ENCODE data around the gene SLC17A9.
"Not testable (repeated sequence)": the region's sequence is repeated elsewhere in the genome, so short reads cannot be mapped to it uniquely, and the experiment has no call there.

Gene SLC17A9

DNA sequence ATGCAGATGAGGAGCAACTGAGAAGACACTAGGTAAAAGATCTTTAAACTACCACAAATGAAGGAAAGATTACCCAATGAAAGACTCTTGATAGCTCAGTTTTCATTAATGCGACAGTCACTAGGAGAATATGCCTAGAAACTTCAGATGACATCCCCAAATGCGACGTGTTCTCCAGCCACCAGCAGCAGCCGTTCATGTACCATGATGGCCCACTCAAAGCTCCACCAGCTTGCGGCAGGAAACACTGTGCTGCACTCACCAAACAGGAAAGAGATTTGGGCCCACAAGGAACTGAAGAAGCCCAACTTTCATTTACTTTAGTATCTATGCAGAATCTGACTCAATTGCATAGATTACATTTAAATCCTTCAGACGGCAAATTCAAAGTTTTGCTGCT is 33.7 kb upstream of the SLC17A9 start:
- in situ Hi-C loops (cut with MboI; ENCODE audit: low sequenced_read_pairs), result no loop called here

DNA sequence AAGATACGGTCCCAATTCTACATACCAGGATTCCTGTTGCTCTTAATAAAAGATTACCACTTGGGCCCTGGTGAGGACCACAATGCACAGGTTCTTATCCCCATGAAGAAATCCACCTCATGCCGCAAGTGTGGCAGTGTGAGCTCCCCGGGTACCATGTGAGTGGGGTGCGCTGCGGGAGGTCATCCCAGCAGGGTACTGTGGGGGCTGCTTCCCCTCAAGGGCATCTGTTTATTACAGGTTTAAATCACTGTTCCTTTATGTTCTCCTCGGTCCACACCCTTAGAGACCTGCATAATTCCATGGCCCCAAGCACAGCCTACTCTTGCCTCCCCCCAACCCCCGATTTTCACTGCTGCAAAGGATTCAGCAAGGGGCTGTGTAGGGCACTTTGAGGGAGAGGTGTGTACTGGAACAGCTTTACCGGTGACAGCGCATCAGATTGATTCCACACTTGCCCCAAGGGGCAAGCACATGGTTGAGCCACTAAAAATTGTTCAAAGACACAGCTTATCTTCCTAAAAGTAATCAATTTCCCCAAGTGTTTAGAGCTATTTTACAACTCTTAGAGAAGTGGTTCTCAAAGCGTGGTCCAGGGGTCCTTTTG is 32.4 kb upstream of the SLC17A9 start:
- in situ Hi-C loops (cut with MboI; ENCODE audit: low sequenced_read_pairs), result no loop called here

DNA sequence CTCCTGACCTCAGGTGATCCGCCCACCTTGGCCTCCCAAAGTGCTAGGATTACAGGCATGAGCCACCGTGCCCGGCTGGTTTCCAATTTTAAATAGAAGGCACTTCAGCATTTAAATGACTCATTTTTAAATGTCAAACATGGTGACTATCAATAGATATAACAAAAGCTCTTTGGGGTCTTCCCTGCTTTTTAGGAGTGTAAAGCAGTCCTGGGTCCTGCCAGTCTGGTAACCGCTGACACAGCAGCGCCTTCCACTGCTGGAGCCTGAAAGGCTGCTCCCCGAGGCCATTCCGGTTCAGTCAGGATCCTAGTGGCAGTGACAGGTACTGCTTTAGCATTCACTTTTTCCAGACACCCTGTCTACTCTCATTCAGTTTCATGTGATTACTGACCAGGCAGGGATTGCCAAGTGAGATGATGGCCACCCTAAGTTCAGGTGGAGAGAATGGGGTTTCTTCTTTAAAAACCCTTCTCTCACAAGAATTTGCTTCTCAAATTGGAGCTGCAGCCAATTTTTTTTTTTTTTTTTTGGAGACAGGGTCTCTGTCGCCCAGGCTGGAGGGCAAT is 31.3 kb upstream of the SLC17A9 start:
- in situ Hi-C loops (cut with MboI; ENCODE audit: low sequenced_read_pairs), result no loop called here

DNA sequence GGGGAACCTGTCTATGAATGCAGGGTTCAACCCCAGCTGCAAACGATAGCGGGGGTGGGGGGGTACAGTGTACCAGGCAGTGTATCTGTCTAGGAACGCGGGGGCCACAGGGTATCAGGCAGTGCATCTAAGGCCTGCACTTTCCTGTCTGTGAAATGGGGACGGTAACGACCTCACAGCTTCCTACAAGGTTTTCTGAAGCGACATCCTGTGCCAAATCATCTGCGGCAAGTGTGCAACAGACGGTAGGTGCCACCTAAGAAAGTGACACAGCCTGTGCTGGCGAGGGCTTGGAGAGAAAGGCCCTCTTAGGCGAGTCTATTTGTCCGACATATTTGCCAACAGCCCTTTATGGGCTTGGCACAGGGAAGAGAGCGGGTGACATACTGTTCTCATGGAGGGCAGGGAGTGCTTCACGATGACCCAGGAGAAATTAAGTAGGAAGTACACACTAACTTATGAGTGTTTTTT is 30.0 kb upstream of the SLC17A9 start:
- in situ Hi-C loops (cut with MboI; ENCODE audit: low sequenced_read_pairs), result no loop called here

DNA sequence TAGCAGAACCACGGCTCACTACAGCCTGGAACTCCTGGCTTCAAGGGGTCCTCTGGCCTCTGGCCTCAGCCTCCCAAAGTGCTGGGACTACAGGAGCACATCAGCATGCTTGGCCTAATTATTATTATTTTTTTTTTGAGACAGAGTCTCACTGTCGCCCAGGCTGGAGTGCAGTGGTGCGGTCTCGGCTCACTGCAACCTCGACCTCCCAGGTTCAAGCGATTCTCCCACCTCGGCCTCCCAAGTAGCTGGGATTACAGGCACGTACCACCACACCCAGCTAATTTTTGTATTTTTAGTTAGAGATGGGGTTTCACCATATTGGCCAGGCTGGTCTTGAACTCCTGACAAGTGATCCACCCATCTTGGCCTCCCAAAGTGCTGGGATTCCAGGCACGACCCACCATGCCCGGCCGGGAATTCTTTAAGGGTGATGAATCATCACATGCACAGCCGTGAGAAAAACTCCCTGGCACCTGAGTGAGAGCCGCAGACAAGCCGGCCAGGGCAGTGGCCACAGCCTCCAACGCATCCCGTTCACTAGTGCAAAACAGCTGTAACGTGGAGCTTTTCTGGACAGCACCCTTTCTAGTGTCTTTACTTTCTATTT is 29.3 kb upstream of the SLC17A9 start:
- in situ Hi-C loops (cut with MboI; ENCODE audit: low sequenced_read_pairs), result not testable (repeated sequence)

DNA sequence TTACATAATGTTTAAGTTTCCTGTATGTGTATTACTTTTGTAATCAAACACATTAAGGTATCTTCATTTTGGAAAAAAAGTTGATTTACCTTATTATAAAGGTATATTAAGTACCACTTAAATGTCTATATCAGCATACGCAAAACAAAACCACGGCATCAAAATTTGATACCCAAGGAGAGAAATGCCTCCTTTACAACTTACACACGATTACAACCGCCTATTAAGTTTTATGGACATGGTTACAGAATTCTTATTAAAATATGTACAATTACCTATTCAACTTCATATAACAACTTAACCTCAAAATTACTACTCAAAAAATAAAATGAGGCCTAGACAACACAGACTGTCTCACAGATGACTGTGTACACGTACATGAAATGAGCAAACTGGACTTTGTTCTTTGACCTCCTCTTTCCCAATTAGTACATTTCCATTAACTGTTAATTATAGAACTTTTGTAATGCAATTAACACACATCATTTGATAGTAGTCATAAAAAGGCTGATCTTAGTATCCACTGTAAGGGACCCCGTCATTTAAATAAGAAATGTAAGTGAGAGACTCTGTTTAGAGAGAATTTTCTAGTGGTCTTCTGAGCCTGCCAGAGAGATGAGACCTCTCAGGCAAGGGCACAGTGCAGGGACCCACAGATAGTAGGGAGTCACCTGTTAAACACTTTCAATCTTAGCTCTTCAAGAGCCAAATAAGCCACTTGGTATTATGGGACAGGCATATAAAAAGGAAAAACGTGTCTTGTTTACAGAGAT is 28.7 kb upstream of the SLC17A9 start:
- in situ Hi-C loops (cut with MboI; ENCODE audit: low sequenced_read_pairs), result no loop called here

DNA sequence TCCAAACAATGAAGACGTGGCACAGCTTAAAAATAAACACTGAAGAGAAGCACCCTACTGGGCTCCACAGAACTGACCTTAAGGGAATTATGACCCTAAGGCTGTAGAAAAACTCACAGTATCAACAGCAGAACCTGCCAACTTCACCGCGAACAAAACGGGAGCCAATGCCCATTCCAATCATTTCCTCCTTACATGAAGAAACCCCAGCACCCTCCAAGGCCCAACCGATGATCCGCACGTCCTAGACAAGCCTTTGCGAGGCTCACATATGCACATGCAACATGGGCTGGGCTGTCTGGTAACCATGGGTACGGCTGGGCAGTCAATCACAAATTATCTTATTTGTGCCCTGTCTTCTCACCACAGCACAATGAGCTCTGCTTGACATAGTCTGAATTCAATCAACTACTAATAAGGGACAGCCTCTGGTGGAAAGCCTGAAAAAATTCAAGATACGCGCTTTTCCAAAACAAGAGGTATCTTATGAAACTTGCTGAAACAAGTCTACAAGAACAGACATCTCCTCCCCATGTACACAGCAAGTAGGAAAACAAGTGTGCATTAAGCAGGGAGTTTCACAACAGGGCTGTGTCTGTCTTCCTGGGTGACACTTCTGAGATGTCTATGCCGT is 27.9 kb upstream of the SLC17A9 start:
- in situ Hi-C loops (cut with MboI; ENCODE audit: low sequenced_read_pairs), result no loop called here

DNA sequence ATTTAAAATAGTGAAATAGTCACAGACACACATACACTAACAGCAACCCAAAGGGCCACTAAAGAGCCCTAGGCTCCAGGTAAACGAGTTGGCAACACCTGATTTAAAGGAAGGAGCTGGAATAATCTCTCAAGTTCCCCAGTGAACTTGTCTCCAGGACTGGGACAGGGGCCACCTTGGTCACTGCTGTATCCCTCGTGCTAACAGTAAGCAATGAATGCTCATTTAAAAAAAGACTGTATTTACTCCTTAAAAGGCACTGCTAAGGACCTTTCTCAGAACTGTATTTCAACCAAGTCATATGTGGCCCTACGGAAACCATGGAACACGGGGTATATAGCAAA is 27.5 kb upstream of the SLC17A9 start:
- in situ Hi-C loops (cut with MboI; ENCODE audit: low sequenced_read_pairs), result no loop called here

DNA sequence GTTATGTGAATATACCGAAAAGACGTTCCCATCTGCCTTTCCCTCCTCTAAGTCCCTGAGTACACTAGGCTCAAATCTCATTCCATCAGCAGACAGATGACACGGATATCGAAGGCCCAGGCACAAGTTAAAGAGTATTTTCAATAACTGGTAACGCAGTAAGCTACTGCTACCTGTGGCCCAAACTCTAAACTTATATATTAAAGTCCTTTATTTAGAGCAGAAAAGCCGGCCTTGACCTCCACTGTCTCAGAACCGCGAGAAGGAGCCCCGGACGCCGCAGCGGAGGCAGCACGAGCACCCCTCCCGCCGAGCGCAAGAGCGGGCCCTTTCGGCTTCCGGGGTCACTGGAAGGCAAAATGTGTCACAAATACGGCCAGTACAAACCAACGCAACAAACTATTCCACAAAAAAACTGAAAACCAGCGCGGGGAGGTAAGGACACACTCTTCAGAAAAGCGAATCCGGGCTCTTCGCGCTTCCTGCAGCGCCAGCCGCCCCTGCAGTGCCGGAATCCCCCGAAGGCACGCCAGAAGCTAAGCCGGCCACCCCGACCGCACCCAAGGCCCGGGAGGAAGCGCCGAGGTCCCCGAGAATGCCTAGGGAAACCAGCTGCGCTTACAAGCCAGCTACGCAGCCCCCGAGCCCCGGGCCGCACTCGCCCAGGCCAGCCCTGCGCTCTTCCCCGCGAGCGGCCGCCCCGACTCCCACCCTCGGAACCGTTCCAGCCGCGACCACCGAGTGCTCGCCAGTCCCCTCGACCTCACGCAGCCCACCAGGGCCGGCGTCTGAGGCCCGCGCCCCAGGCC is 26.9 kb upstream of the SLC17A9 start:
- in situ Hi-C loops (cut with MboI; ENCODE audit: low sequenced_read_pairs), result no loop called here

DNA sequence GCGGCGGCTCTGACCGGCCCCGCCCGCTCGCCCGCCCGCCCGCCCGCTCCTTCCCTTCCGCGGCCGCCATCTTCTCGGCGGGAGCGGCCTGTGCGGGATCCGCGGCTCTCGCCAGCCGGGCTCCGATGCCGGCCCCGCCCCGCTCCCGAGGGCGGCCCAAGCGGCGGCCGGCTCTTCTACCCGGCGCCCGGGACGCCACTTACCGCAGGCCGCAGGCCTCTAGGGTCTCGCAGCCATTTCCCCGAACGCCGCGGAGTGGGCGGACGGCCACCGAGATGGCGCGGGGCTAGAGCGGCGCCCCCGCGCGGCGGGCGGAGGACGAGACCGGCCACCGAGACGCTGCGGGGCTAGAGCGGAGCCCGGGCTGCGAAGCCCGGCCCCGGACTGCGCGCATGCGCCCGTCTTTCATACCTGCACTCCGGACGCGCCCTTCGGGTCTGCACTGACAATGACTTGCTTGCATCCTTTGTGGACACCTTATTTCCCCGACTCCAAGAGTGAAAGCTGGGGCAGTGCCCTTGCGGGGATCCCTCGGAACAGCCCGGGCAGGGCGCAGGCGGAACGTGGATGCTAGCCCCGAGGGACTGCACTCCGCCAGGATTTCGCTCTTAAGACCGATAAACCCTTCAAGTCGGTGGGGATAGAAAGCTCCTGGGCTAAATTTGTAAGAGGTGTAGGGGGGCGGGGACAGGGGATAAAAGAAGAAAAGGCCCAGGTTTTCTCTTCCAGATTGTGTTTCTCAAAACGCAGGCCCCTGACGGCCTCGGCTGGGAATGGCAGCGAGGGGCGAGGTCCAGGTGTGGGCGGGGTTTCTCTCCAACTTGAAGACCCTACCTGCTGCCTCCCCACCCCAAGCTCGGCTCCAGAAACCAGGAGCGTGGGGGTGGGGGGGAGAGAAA is 26.0 kb upstream of the SLC17A9 start, which contains the start of gene DIDO1:
TSS of gene DIDO1 (minus strand) at position 277 of the 899 bp plus-strand sequence.
- in situ Hi-C loops (cut with MboI; ENCODE audit: low sequenced_read_pairs), result no loop called here

DNA sequence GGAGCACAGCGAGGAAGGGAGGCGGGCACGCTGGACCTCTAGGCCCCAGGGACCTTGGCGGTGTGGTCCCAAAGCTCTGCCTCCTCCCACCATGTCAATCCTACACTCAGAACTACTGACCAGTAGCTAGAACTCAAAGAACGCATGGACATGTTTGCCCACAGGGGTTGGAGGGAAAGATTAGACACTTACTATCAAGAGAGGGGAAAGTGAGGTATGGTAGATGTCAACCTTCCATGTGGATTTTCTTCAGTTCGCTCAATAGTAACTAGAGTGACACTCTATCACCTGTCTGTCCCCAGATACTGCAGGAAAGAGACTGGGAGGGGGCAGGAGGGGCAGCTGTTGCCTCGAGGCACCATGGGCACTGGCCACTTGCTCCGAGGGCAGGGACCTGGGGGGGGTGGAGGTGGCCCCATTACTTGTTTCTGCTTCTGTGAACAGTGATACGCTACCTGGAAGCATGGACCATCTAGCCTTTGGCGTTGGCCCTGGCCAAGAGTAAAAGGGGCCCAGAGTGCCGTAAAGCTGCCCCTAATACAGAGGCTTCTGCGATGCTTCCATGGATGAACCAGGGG is 25.3 kb upstream of the SLC17A9 start:
- in situ Hi-C loops (cut with MboI; ENCODE audit: low sequenced_read_pairs), result no loop called here

DNA sequence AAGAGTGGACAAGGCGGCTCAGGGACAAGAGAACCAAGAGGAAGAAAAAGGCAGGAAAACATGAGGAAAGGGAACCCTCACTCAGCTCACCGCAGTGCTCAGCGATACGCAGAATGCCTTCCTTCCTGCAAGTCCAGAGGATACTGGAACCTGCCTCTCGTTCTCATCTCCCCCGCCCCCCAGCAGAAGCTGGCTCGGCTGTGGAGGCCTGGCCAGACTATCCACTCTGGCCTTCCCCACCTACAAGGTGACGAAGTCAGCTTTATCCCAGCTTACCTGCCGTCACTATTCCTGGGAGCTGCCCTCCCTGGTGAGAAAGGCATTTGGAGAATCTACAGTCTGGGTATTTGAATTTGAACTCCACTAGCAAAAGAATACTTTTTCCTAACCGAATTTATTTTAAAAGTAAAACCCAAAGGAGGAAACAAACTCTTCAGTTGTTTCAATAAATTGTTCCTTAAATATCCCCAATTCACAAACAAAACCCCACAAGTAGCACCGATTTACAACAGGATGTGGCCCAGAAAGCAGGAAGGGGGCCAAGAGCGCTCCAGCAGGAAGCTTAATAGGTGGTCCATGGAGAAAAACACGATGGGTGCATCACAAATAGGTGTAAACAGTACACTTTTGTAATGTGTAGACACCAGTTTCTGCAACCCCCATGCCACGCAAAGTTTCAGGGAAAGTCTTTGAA is 24.1 kb upstream of the SLC17A9 start:
- in situ Hi-C loops (cut with MboI; ENCODE audit: low sequenced_read_pairs), result no loop called here

DNA sequence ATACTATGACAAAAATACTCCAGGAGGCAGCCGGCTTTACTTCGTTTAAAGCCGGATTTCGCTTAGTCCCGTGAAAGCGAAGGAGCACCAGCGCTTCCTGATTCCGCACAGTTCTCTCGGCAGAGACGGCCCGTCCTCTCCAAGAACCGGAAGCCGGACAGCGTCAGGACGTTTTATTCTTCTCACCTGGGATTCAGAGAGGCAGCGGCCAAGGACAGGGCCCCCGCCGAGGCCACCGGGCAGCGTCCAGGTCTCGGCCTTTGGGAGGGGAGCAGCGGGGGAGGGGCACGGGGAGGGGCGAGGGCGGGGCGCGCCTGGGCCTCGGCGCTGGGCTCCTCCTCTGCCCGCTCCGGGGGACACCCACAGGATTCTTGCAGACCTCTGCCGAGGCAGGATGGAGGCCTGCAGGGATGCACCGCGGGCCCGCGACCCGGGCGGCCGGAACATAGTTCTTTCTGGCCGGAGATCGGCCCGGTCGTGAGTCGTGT is 23.4 kb upstream of the SLC17A9 start:
- in situ Hi-C loops (cut with MboI; ENCODE audit: low sequenced_read_pairs), result no loop called here

DNA sequence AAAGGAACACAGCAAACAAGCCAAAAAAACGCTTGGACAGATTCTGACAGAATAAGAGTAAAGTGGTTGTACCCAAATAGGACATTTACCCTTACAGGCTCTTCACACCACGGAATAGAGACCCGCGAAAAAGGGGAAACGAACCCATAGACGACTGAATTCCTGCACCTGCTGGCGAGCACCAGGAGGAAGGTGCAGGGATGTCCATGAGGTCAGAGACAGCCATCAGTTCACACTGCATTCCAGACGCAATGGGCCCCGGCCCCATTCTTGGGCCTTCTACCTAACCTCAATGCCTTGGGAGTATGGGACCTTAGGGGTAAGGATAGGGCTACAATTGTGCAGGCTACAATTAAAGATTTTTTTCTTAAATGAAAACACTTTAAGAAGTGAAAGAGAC is 21.0 kb upstream of the SLC17A9 start:
- in situ Hi-C loops (cut with MboI; ENCODE audit: low sequenced_read_pairs), result no loop called here

DNA sequence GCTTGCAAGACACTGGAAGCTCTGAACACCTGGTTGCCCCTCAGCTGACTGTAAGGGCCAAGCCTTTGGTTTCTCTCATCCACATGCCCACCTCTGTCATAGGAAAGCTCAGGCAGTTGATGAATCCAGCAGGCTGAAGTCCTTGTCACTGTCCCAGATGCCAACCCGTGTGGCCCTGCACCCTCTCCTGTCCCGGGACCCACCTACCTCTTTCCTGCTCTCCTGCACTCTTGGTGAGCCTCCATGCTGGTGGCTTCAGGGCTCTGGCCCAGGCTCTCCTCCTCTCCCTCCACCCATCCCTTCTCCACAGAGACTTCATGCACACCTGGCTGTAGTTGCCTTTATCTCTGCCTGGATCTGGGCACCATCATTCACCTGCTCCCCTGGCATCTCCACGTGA is 18.5 kb upstream of the SLC17A9 start:
- in situ Hi-C loops (cut with MboI; ENCODE audit: low sequenced_read_pairs), result no loop called here

DNA sequence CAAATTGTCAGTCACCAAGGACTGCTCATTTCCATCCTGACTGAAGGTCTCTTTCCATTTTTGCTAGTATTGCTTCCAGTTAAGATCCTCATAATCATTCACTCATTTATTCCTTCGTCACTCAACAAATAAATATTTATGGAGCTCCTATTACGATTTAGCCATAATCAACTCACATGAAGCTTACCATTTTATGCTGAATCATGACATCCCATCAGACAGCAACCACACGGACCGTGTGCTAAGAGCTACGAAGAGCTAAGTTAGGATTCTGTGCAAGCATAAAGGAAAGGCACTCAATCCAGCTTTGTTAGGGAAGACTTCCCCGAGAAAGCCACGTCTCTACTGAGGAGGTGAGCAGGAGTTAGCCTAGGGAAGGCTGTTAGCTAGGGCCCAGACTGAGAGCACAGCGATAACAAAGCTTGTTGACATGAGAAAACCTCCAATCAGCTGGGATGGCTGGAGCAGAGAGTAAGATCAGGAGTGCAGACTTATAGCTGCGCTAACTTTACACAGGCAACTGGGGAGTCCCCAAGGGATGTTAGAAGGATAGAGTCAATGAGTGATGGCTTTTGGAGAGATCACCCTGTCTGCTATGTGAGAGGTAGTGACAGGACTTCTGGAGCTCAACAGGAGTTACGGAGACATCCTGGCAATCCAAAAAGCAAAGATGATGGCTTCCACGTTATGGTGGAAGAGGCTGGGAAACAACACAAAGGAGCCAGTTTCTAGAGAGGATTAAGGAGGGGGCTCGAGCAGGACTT is 17.1 kb upstream of the SLC17A9 start:
- in situ Hi-C loops (cut with MboI; ENCODE audit: low sequenced_read_pairs), result no loop called here

DNA sequence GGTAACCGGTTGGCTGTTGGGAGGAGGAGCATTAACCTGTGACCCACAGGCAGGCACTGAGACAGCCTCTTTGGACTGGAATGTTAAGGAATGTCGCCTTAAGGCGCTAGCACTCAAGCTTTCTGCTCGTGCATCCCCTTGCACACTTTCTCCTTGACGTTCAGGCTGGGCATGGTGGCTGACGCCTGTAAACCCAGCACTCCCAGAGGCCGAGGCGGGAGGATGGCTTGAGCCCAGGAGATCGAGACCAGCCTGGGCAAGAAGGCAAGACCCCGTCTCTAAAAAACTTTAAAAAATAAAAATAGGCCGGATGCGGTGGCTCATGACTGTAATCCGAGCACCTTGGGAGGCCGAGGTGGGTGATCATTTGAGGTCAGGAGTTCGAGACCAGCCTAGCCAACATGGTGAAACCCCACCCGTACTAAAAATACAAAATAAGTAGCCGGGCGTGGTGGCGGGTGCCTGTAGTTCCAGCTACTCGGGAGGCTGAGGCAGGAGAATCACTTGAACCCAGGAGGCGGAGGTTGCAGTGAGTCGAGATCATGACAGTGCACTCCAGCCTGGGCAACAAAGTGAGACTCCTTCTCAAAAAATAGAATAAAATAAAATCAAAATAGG is 16.4 kb upstream of the SLC17A9 start:
- in situ Hi-C loops (cut with MboI; ENCODE audit: low sequenced_read_pairs), result no loop called here

Measured in HL-60/S4 treated with phorbol 12-myristate 13-acetate at 8.2 ng/mL for 4 days and 3 days (cell line).